Activated CD4-positive, CD25-positive, alpha-beta regulatory T cell treated with anti-CD3 and anti-CD28 coated beads, Interleukin-2, amount 50 U/mL, for 16 hours (primary cell): Measurements from ENCODE around the gene SCD5.

Source experiments
- DNase-seq: peaks from one replicate; pipeline ENCODE4 v3.0.0-alpha.2; 2020; ENCODE audit warnings: low read depth, low spot score

The SCD5 gene

GRCh38 chr4:82589756-82590155 is 208.8 kb downstream of the SCD5 start:
- no peak for DNase-seq

GRCh38 chr4:82588771-82589270 is 209.8 kb downstream of the SCD5 start:
- no peak for DNase-seq

DNA sequence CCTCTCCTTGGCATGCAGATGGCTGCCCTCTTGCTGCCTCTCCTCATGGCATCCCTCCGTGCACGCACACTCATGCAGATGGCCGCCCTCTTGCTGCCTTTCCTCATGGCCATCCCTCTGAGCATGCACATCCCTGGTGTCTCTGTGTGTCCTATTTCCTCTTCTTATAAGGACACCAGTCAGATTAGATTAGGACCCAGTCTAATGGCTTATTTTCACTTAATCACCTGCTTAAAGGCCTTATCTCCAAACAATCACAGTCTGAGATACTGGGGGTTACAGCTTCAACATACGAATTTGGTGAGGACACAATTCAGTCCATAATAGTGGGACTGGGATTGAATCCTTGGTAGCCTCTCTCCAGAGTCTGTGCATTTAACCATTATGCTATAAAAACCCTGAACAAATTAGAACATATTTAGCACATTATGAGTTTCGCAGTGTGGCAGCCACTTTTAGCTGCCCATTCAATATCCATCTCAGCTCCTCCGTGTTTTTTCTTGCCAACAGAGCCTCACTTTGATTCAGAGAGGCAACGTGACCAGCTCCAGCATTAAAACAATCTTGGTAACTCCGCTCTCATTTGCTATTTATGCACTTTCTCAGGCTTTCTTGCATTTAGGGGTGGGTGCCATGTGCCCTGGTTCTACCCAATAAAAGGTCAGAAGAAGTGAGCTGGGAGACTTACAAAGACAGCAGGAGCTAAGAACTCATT is 210.6 kb downstream of the SCD5 start:
- DNase-seq: no peak

- no peak for DNase-seq
These were observed 212.7 kb downstream of the SCD5 start for GRCh38 chr4:82585690-82586435.

DNA sequence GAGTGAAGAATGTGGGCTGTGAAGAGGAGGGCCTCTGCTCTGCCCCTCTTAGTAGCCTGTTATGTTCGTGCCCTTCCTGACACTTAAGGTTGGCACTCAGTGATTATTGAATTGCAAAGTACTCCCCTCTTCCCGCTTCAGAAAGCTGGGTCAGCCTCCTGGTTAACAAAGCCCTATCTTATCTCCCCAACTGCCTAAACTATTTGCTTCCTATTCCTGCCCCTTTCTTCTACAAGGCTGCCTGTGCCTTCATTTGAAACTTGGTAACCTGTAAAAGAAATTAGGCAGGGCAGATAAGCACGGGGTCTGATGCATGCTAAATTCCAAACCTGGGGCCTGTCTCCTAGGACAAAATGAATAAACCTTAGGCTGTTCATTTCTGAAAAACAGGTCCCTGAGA is 213.7 kb downstream of the SCD5 start:
- DNase-seq: no peak

DNA sequence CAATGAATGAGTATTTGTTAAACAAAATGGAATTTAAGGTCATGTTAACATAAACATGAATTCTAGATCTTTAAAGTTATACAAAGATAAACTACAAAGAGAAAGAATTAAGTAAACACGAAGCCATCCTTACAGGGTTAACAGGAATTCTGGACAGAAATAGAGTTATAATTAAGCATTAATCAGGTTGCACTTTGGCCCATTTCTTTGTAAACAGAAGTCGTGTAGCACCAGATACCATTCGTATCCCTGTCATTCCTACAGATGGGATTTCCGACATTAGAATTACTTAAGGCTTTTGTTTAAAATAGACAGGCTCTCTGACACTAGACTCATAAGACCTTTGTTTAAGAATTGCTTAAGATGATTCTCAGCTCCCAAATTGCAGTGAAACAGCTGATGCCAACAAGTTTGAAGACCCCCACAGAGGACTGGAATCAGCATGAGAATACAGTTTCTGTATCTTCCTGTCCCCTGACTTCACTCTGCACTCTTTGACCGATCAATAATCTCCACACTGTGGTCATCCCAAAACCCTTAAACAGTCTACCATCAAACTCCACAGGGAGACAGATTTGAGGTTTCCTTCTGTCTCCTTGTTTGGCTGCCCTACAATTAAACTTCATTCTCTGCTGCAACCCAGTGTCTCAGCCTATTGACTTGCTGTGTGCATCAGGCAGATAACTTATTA is 214.6 kb downstream of the SCD5 start:
- no peak for DNase-seq

GRCh38 chr4:82579932-82580331 is 218.7 kb downstream of the SCD5 start:
- DNase-seq: no peak
